ENCODE data around the gene CIPC.
A peak's percentile ranks its signal among the peaks of the same experiment; 100 is the strongest.

CIPC gene

GRCh38 chr14:77071938-77072388 is 26.1 kb upstream of the CIPC start:
- no peak for DNase-seq

- no peak for DNase-seq
These were observed 23.1 kb upstream of the CIPC start for GRCh38 chr14:77074969-77075368.

- DNase-seq = no peak
These were observed 21.9 kb upstream of the CIPC start for GRCh38 chr14:77076113-77076631.

- no peak for DNase-seq
These were observed 21.0 kb upstream of the CIPC start for GRCh38 chr14:77077040-77077439.

GRCh38 chr14:77082356-77082755 is 15.7 kb upstream of the CIPC start:
- DNase-seq = no peak

- DNase-seq = no peak
These were observed 15.0 kb upstream of the CIPC start for GRCh38 chr14:77083082-77083481.

GRCh38 chr14:77084985-77085384 is 13.1 kb upstream of the CIPC start:
- DNase-seq = no peak

- DNase-seq = no peak
These were observed 12.5 kb upstream of the CIPC start for GRCh38 chr14:77085538-77085937.

- no peak for DNase-seq
These were observed 11.9 kb upstream of the CIPC start for GRCh38 chr14:77086017-77086727.

GRCh38 chr14:77086951-77087350 is 11.1 kb upstream of the CIPC start:
- DNase-seq = no peak

- DNase-seq = no peak
These were observed 10.4 kb upstream of the CIPC start for GRCh38 chr14:77087631-77088030.

- DNase-seq = peak; percentile 75
These were observed 9.8 kb upstream of the CIPC start for GRCh38 chr14:77088219-77088618.

GRCh38 chr14:77088645-77089044 is 9.4 kb upstream of the CIPC start:
- no peak for DNase-seq

GRCh38 chr14:77091518-77091917 is 6.5 kb upstream of the CIPC start:
- DNase-seq = no peak

GRCh38 chr14:77092676-77093075 is 5.4 kb upstream of the CIPC start:
- no peak for DNase-seq

GRCh38 chr14:77094672-77095284 is 3.3 kb upstream of the CIPC start:
- DNase-seq = peak; percentile 91

- DNase-seq = no peak
These were observed 905 bp upstream of the CIPC start for GRCh38 chr14:77097006-77097699.

- DNase-seq = no peak
These were observed 683 bp downstream of the CIPC start for GRCh38 chr14:77098529-77099353.

- DNase-seq = no peak
These were observed 1.5 kb downstream of the CIPC start for GRCh38 chr14:77099425-77100167.

GRCh38 chr14:77100961-77101360 is 2.9 kb downstream of the CIPC start:
- DNase-seq = no peak

- DNase-seq = no peak
These were observed 4.1 kb downstream of the CIPC start for GRCh38 chr14:77102154-77102553.

GRCh38 chr14:77103475-77103874 is 5.4 kb downstream of the CIPC start:
- DNase-seq = no peak
